Colon (tissue), 2 donors: ENCODE results near the gene VASP.
"Not testable (repeated sequence)": the region's sequence is repeated elsewhere in the genome, so short reads cannot be mapped to it uniquely, and the experiment has no call there.

Experiments
- FAIRE-seq: peaks from 2 replicates; lab custom pipeline; 2012; peaks lifted over from hg19 to GRCh38; lab: Jason Lieb, UNC
- donor health status: control.
- donor health status: control.

Gene VASP

DNA sequence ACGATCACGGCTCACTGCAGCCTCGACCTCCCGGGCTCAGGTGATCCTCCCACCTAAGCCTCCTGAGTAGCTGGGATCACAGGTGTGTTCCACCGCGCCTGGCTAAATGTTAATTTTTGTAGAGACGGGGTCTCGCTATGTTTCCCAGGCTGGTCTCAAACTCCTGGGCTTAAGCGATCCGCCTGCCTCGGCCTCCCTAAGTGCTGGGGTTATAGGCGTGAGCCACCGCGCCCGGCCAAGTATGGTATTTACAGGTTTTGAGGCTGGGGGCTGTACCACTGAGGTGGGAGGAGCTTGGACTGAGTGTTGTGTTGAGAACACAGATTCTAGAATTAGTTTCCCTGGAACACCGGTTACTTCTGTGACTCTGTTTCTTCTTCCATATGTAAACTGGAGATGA is 9.5 kb upstream of the VASP start:
- FAIRE-seq = no peak

DNA sequence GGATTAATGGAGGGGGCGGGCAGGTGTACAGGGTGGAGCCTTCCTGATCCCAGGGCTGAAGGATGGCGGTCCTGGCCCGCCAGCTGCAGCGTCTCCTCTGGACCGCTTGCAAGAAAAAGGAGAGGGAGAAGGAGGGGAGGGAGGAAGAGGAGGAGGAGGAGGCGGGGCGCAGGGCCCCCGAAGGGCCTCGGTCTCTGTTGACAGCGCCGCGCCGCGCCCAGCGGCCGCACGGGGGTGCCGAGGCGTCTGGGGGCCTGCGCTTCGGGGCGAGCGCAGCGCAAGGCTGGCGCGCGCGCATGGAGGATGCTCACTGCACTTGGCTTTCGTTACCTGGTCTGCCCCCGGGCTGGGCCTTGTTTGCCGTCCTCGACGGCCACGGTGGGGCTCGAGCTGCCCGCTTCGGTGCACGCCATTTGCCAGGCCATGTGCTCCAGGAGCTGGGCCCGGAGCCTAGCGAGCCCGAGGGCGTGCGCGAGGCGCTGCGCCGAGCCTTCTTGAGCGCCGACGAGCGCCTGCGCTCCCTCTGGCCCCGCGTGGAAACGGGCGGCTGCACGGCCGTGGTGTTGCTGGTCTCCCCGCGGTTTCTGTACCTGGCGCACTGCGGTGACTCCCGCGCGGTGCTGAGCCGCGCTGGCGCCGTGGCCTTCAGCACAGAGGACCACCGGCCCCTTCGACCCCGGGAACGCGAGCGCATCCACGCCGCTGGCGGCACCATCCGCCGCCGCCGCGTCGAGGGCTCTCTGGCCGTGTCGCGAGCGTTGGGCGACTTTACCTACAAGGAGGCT is 8.7 kb upstream of the VASP start, which contains the start of gene PPM1N:
Gene PPM1N (plus strand): TSS at position 33 of the 785 bp plus-strand sequence. CDS start 30 bp downstream, at position 63.
- no peak for FAIRE-seq

DNA sequence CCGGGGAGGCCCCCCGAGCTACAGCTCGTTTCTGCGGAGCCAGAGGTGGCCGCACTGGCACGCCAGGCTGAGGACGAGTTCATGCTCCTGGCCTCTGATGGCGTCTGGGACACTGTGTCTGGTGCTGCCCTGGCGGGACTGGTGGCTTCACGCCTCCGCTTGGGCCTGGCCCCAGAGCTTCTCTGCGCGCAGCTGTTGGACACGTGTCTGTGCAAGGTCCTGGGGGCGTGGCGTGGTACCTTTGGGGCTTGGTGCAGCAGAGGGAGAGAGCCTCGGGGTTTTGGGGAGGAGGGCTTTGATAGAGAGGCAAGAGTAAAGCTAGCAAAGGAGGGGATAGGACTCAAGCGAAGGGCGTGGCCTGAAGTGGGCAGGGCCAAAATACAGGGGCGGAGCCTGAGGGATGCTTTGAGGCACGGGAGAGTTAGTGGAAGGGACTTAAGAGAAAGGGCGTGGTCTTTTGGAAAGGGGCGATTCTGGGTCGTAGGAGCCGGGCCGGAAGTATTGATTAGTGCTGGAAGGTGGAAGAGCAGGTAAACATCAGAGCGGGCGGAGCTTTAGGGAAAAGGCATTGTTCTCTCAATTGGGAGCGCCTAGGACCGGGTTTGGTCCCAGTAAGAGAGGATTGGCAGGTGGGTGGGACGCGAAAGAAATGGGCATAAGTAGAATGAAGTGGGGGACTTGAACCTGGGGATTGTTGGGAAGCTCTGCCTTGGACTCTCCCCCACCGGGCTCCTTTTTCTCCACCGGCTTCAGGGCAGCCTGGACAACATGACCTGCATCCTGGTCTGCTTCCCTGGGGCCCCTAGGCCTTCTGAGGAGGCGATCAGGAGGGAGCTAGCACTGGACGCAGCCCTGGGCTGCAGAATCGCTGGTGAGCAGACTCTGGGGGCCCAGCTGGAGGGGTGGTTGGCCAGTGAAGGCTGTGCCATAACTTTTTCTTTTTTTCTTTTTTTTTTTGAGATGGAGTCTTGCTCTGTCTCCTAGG is 7.8 kb upstream of the VASP start:
- no peak for FAIRE-seq

DNA sequence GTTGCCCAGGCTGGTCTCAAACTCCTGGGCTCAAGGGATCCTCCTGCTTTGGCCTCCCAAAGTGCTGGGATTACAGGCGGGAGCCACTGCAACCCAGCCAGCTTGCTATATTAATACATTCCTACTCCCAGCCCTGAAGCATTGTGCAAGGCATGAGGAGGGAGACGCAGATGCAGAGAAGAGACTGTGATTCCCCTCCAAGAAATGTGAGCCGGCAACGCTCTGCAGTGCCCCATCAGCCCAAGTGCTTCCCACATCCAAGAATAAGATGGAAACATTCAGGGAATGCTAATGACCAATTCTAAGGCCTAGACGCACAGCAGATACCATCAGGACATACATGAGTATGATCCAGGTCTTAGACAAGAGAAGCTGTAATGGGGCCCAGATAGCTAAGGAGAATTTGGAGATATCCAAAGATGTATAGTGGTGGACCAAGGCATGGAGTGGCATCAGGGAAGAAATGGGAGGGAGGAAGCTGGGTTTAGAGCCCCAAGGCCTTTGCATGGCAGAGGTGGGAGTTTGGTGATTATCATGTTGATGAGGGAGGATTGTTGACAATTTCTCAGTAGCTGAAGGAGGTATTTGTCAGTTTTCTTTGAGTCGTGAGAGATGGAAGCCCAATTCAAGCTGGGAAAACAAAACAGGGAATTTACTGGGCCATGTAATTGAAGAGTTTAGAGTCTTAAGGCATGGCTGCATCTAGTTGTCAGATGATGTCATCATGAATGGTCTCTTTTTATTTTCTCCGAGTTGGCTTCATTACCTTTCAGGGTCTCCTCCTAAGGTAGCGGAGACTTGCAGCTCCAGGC is 6.2 kb upstream of the VASP start:
- FAIRE-seq = no peak

DNA sequence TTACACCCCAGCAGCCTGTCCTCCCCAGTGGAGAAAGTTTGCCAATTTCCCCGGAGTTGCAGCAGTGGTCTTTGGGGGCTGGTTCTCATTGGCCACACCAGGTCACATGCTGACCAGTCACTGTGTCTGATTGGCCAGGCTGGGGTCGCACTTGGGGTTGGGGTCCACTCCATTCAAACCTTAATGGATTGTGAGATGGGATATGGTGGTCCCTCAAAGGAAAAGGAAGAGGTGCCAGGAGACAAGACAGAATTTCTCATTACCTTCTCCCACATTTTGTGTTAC is 5.6 kb upstream of the VASP start:
- no peak for FAIRE-seq

DNA sequence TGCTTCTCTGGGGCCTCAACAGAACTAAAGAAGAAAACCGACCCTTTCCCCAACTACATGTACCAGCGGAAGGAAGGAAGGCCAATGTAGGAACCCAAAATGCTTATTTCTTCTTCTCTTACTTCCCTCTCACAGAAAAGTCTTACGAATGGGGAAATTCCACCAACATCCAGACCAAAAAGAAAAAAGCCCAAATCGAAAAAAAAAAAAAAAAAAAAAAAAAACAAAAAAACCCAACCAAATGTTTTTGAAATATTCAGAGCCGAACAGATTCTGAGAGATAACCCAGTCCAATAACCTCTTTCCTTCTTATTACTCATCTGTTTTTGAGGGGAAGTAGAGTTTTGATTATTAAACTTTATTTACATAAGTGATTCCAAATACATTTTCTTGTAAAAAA is 5.2 kb upstream of the VASP start:
- no peak for FAIRE-seq

DNA sequence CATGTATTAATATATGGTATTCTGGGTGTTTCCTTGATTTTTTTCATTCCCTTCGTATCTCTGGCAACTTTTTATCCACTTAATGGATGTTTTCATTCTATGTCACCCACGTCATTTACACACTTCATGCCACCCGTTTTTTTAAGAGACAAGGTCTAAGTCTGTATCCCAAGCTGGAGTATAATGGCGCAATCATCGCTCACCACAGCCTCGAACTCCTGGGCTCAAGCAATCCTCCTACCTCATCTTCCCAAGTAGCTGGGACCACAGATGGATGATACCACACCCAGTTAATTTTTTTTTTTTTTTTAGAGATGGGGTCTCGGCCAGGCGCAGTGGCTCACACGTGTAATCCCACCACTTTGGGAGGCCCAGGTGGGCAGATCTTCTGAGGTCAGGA is 3.4 kb upstream of the VASP start:
- FAIRE-seq = no peak

DNA sequence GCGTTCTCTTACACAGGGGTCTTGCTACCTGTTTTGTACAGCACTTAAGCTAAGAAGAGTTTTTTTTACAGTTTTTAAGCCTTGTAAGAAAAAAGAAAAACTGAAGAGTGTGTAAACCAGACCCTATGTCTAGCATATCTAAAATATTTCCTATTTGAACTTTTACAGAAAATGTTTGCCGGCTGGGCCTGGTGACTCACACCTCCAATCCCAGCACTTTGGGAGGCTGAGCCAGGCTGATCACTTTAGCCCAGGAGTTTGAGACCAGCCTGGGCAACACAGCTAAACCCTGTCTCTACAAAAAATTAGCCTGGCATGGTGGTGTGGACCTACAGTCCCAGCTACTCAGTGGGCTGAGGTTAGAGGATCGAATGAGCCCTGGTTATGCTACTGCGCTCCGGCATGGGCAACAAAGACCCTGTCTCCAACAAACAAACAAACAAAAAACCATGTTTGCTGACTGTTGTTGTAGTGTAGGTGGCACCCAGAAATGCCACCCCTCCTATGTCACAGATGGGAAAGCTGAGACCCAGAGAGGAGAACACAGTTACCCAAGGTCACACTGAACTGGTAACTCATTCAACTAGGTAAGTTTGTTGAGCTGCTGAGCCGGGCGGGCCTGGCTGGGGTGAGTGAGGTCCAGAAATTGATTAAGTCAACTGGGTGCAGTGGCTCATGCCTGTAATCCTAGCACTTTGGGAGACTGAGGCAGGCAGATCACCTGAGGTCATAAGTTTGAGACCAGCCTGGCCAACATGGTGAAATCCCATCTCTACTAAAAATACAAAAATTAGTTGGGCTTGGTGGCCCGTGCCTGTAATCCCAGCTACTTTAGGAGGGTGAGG is 1.9 kb upstream of the VASP start:
- no peak for FAIRE-seq

DNA sequence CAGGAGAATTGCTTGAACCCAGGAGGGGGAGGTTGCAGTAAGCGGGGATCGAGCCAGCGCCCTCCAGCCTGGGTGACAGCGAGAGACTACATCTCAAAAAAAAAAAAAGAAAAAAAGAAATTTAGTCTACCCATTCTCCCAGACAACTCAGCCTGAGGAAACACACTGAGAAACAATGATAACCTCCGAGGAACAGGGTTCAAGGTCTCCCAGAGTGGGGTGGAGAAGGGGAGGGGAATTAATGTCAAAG is 1.4 kb upstream of the VASP start:
- no peak for FAIRE-seq

DNA sequence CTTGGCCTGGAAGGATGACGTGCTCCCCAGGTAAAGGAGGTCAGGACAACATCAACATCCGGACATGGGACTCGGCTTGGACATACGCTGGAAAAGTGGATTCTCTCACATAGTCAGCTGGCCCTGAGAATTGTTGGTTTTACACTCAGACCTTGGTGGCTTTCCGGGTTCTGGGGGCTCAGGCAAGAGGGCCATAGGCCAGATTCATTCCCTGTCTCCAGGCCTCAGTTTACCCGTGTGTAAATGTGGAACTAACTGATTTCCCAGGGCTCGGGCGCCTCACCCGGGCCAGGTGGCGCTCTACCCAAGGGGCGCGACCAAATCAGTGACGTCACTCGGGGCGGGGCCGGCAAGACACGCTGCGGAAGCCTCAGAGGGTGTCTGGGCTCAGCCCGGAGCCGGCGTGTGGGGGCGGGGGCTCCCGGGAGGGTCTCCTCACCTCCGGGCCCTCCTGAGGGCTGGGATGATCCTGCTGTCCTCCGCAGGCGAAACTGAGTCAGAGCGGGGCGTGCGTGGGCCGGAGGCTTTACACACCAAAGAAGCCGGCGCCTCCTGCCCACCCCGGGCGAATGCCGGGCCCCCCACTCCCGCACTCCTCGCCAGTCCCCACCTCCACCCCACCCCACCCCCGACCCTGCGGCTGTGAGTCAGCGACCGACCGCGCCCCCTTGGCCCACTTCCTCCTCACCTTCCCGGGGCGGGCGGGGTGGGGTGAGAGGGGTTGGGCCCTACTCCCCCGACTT is 862 bp upstream of the VASP start:
- no peak for FAIRE-seq

DNA sequence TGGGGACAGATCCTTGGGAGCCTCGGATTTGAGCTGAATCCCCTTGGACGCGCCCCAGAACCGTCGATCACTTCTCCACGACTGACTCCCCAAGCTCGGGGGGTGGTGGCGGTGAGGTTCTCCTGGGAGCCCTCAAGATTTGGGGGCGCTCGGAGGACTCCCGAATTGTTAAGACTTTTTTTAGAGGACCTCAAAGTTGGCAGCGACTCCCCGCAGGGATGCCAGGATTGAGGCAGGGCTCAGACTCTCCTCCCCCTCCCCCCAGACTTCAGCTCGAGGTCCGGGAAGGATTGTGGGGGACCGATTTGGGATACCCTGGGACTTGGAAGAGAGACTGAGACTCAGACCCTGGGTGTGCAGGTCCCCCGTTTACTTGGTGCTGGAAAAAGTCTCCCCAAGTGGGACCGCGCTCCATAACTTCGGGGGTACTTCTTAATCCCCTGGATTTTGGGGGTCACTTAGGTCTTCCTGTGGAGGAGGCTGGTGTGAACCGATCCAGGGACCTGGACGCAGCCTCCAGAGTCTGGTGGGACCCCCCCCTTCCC is 665 bp downstream of the VASP start:
- no peak for FAIRE-seq

DNA sequence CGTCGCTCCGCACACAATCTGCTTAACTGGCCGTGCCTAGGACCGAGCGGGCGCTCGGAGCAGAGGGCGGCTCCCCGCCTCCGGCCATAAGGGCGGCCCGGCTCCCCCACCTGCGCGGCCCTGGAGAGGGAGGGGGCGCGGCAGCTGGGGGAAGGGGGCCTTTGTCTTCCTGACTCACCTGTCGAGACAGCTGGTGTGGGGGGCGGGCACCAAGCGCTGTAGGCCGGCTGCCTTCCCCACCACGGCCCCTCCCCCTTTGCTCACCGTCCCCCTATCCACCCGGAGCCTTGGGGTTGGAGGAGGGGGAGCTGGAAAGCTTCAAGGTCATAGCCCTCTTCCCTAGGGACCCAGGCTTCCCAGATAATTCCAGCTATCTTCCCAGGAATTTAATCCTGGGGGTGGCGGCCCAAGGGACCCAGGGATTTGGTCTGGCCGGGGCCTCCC is 1.2 kb downstream of the VASP start:
- no peak for FAIRE-seq

DNA sequence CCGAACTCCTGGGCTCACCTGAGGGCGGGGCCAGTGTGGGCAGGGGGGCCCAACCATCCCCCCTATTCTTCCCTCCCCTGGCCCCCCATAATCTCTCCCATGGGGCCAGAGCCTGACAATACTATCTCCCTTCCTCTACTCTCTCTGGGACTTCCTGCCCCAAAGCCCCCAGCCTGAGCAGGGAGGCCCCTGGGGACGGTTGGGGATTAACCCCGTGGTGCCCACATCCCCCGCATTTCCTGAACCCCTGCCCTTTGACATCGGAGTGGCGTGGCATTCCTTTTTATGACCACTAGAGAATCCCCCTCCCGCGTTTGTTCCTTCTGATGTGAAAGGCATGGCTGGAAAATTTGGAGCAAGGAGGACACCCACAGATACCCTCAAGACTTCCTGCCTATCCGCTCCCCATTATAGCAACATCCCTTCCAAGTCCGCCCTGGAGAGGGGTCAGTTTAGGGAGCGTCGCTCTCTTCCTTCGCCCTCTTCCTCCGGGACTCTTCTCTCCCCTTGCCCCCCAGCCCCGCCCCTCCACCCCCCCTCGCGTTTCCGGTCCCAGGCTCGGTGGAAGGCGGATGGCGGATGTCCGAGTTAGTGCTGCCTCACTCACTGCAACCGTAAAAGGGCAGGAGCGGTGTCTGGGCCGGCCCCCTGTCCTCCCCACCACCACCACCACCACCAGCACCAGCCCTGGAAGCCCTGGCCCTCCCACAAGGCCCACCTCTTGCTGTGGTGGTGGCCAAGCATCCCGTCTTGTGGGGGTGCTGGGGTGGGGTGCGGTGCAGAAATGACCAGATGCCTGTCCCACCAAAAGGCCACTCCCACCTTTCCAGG is 1.8 kb downstream of the VASP start:
- FAIRE-seq = no peak

DNA sequence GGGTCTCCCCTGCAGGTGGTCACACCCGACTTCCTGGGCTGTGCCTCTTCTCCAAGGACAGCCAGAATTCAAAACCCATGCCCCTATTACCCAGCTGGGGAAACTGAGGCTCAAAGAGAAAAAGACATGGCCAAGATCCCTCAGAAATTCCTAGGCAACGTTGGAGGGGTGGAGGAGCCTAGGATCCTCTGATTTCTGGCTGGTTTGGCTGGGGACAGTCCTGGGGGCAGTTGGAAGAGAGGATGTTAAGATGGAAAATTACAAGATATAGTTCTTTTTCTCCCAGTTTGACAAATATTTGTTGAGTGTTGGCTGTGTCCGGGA is 2.4 kb downstream of the VASP start:
- FAIRE-seq = no peak

DNA sequence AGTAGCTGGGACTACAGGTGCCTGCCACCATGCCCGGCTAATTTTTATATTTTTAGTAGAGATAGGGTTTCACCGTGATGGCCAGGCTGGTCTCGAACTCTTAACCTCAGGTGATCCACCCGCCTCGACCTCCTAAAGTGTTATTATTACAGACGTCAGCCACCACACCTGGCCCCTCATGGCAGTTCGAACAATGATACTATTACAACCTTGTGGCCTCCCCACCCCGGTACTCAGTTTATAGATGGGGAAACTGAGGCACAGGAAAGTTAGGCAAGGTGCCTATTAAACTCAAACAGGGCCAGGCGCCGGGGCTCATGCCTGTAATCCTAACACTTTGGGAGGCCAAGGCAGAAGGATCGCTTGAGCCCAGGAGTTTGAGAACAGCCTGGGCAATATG is 3.1 kb downstream of the VASP start:
- not testable (repeated sequence) for FAIRE-seq

DNA sequence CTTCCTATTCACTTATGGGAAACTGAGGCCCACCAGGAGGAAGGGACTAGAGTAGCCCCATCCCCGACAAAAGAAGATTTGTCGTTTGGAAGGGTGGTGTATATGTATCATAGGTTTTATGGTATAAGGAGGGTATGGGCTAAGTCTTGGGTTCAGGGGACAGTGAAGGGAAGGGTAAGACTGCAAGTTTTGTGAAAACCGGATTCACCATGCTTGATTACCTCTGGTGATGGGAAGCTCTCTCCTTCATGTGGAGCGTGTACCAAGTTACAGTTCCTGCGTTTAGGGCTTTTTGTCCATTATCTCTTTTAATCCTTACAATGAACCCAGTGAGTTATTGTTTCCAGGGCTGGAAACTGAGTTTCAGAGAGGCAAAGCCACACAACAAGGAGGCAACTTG is 3.8 kb downstream of the VASP start:
- FAIRE-seq = no peak

DNA sequence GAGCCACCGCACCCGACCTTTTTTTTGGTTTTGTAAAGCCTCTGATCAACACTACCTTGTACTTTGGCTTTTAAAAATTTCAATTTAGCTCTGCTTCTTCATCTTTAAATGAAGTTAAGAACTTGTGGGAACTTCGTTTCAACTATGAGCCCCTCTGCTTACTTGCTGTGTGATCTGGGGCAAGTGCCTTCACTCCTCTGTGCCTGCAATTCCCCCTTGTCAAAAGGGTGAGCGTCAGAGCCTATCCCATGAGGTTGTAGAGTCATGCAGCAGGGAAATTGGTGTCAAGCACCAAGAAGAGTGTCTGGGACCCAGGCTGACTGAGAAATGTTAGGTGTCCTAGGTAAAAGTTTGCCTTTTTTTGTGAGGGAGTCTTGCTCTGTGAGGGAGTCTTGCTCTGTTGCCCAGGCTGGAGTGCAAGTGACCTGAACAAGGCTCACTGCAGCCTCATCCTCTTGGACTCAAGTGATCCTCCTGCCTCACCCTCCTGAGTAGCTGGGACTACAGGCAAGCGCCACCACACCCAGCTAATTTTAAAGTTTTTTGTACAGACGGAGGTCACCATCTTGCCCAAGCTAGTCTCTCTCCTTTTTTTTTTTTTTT is 5.7 kb downstream of the VASP start:
- no peak for FAIRE-seq

DNA sequence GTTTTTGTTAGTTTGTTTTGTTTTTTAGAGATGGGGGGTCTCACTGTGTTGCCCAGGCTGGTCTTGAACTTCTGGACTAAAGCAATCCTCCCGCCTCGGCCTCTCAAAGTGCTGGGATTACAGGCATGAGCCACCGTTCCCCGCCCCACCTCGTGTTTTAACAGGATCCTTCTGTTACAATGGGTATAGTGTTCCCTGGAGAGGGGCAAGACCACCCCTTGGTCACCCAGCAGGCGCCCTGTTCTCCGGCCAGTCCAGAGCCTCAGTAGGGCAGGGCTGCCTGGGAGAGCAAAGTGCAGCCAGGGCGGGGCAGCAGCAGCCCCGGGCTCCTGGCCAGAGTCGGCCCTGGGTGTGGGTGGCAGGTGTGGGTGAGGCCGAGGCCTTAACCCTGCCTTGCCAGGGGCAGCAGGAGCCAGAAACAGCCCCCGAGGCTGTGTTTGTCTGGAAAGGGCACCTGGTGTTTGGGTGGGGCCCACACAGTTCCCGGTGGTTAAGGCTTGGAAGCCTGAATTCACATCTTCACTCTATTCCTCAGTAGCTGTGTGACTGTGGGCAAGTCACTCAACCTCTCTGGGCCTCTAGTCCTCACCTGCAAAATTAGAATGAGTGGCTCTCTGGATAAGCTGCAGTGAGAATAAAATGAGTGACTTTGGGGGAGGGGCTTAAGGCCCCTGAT is 7.2 kb downstream of the VASP start:
- FAIRE-seq = no peak

DNA sequence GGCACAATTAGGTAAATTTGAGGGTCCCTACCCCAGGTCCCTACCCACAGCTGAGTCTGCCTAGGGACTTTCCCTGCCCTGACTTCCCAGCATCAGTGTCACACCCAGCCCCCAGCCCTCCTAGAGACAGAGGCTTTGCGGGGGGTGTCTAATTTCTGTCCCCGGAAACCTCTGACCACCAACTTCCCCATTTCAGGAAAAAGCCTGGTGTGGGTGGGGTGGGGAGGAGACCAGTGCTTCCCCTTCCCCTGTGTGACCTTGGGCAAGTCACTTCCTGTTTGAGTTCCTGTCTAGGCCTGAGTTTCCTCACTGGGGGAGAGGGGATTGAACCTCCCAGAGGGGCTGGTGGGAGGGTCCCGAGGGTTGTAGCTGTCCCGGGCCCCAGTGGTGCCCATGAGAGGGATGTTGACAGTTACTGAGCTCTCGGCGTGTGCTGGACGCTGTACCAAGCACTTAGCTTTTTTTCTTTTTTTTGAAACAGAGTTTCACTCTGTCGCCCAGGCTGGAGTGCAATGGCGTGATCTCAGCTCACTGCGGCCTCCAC is 7.9 kb downstream of the VASP start:
- FAIRE-seq = no peak
